GM23248 (cell line): ENCODE measurements around the gene GALNT2.

ENCODE experiments used
- EZH2 ChIP-seq: fragments of 200-600 bp; sonication (generic); IDR thresholded peaks from 2 replicates; pipeline ENCODE4 v1.6.1; 2018; ENCODE audit warnings: antibody characterized with exemption, mild to moderate bottlenecking; ENCODE audit not compliant: insufficient read depth, poor library complexity, severe bottlenecking
- EZH2phosphoT487 ChIP-seq: fragments of 200-600 bp; sonication (generic); IDR thresholded peaks from 2 replicates; pipeline ENCODE4 v1.6.1; 2018; ENCODE audit warnings: antibody characterized with exemption, moderate library complexity, mild to moderate bottlenecking, low read depth; ENCODE audit not compliant: insufficient read depth

- no peak for TF ChIP-seq EZH2
- TF ChIP-seq EZH2phosphoT487, result no peak
Measured at GRCh38 chr1:230065571-230065970, 1.5 kb upstream of the GALNT2 start.
